K562 (cell line): Measurements from ENCODE around the gene ATXN7L1. TPM values are rescaled to one million over a fixed set of nuclear protein-coding genes. Genes with fewer than 3 reads are reported as not detected.

ENCODE experiments used
- ATAC-seq: fragments of 200-7000 bp; cut with Tn5 transposase; 3 replicates; pipeline ENCODE4 v1.9.1; 2020; ENCODE audit warnings: moderate library complexity
- BruUV-seq: library from RNA; stranded (reverse); fragments of 400-500 nt; replicated peaks from 2 replicates; lab custom pipeline; 2021; lab: Mats Ljungman, UMichigan
- CTCF ChIA-PET: fragments of 300-600 bp; formaldehyde crosslinking; extraction: SDS; loops from one replicate; lab custom pipeline; 2021; ENCODE audit warnings: low intra/inter-chr PET ratio; lab: Yijun Ruan, JAX
- POLR2A ChIA-PET: fragments of 300-600, 350-650 bp; sonication (Branson Sonifier 250); formaldehyde crosslinking; extraction: SDS; loops from one replicate; lab custom pipeline; 2021; ENCODE audit warnings: antibody characterized with exemption, inconsistent platforms; lab: Yijun Ruan, JAX
- DNase-seq, 4 experiments: peaks; one replicate each; pipeline versions ENCODE4 v3.0.0 to v3.0.0-alpha.2; 2011 to 2018; ENCODE audit warnings: low spot score in 3 of 4, mixed read lengths in 3 of 4; ENCODE audit errors: extremely low read depth in 1 of 4
- FAIRE-seq: peaks from 2 replicates; lab custom pipeline; 2011; peaks lifted over from hg19 to GRCh38; lab: Jason Lieb, UNC
- H2AFZ ChIP-seq: 2 replicates; pipeline ENCODE4 v1.6.0; 2011; ENCODE audit warnings: low read depth, low read length, control low read depth, inconsistent platforms
- H3K27ac ChIP-seq: fragments of 200-600 bp; 3 replicates; pipeline ENCODE4 v1.8.0; 2011; ENCODE audit warnings: low read depth, mild to moderate bottlenecking, control low read depth, inconsistent platforms, low read length, moderate library complexity, mixed read lengths; ENCODE audit errors: extremely low read depth
- H3K27me3 ChIP-seq, 2 experiments: fragments of 300-600 bp in 1 of 2; 2 replicates in 1 of 2; 3 replicates in 1 of 2; pipeline versions ENCODE4 v1.6.0 to v1.8.0; 2011; ENCODE audit warnings: inconsistent platforms in 2 of 2, low read length in 2 of 2, mild to moderate bottlenecking in 1 of 2, mixed read lengths in 1 of 2, moderate library complexity in 1 of 2; ENCODE audit not compliant: control insufficient read depth in 2 of 2, insufficient read depth in 2 of 2
- H3K36me3 ChIP-seq: fragments of 300-600 bp; 3 replicates; pipeline ENCODE4 v1.8.0; 2011; ENCODE audit warnings: mild to moderate bottlenecking, low read length, inconsistent platforms; ENCODE audit not compliant: control insufficient read depth, insufficient read depth
- H3K4me1 ChIP-seq, 2 experiments: fragments of 200-600 bp in 1 of 2; replicated peaks in 1 of 2; 2 replicates in 1 of 2; 3 replicates in 1 of 2; pipeline versions ENCODE4 v1.5.1 to v1.8.0; 2011; ENCODE audit warnings: inconsistent platforms in 2 of 2, low read length in 2 of 2, mild to moderate bottlenecking in 1 of 2, mixed read lengths in 1 of 2, moderate library complexity in 1 of 2; ENCODE audit not compliant: control insufficient read depth in 2 of 2, insufficient read depth in 2 of 2
- H3K4me2 ChIP-seq: 2 replicates; pipeline ENCODE4 v1.6.1; 2011; ENCODE audit warnings: low read length, control low read depth, inconsistent platforms, mixed read lengths; ENCODE audit not compliant: insufficient read depth
- H3K4me3 ChIP-seq: fragments of 200-600 bp; sonication (generic), shearing (Covaris generic); 2 replicates; pipeline ENCODE4 v1.5.1; 2016; ENCODE audit warnings: control low read depth, inconsistent platforms
- H3K79me2 ChIP-seq: fragments of 200-600 bp; 3 replicates; pipeline ENCODE4 v1.8.0; 2011; ENCODE audit warnings: low read length, inconsistent platforms; ENCODE audit not compliant: control insufficient read depth, insufficient read depth
- H3K9ac ChIP-seq, 2 experiments: 2 replicates each; pipeline versions ENCODE4 v1.6.0 to v1.6.1; 2011; ENCODE audit warnings: low read depth in 2 of 2, low read length in 2 of 2, control low read depth in 1 of 2, inconsistent platforms in 1 of 2, mild to moderate bottlenecking in 1 of 2, mixed read lengths in 1 of 2; ENCODE audit not compliant: insufficient read depth in 1 of 2
- H3K9me1 ChIP-seq: one replicate; pipeline ENCODE4 v1.6.0; 2011; ENCODE audit warnings: inconsistent platforms, mild to moderate bottlenecking, low read length, moderate library complexity; ENCODE audit not compliant: control insufficient read depth, insufficient read depth
- H3K9me3 ChIP-seq: replicated peaks from 2 replicates; pipeline ENCODE4 v1.5.1; 2011; ENCODE audit warnings: low read depth, low read length, inconsistent platforms; ENCODE audit not compliant: control insufficient read depth, insufficient read depth
- H4K20me1 ChIP-seq: replicated peaks from 2 replicates; pipeline ENCODE4 v1.6.1; 2011; ENCODE audit warnings: low read length, inconsistent platforms, mixed read lengths; ENCODE audit not compliant: control insufficient read depth, insufficient read depth
- BACH1 ChIP-seq: fragments of 200-800 bp; sonication (Bioruptor generic); IDR thresholded peaks from 2 replicates; pipeline ENCODE4 v1.6.1; 2016; ENCODE audit warnings: missing genetic modification characterization, missing compliant biosample characterization
- CAMTA2 ChIP-seq: fragments of 250-450 bp; sonication (Bioruptor Pico); conservative IDR thresholded peaks from 2 replicates; pipeline ENCODE4 v1.5.1; 2022
- CGGBP1 ChIP-seq: fragments of 250-450 bp; sonication (Bioruptor Pico); IDR thresholded peaks from 2 replicates; pipeline ENCODE4 v1.9.0; 2021; ENCODE audit warnings: mild to moderate bottlenecking
- E2F3 ChIP-seq: fragments of 250-450 bp; sonication (Bioruptor Pico); IDR thresholded peaks from 2 replicates; pipeline ENCODE4 v1.4.0; 2020; ENCODE audit warnings: mild to moderate bottlenecking
- E4F1 ChIP-seq: fragments of 250-450 bp; sonication (Bioruptor Pico); IDR thresholded peaks from 2 replicates; pipeline ENCODE4 v1.5.0; 2021; ENCODE audit warnings: mild to moderate bottlenecking, borderline replicate concordance
- KLF16 ChIP-seq: IDR thresholded peaks from 2 replicates; pipeline ENCODE4 v1.6.1; 2016; ENCODE audit warnings: antibody characterized with exemption
- MCM7 ChIP-seq, 2 experiments: fragments of 450-650 bp; IDR thresholded peaks; 2 replicates each; pipeline ENCODE4 v1.6.1; 2016 to 2018
- NFATC3 ChIP-seq: fragments of 450-650 bp; IDR thresholded peaks from 2 replicates; pipeline ENCODE4 v1.6.1; 2017; ENCODE audit warnings: mild to moderate bottlenecking
- PHF21A ChIP-seq: fragments of 450-650 bp; IDR thresholded peaks from 2 replicates; pipeline ENCODE4 v1.6.1; 2017; ENCODE audit warnings: low read depth, borderline replicate concordance
- RBM22 ChIP-seq: fragments of 200-400 bp; formaldehyde crosslinking; IDR thresholded peaks from 2 replicates; pipeline ENCODE4 v1.6.1; 2018; ENCODE audit warnings: low read length, low read depth; ENCODE audit not compliant: poor library complexity, severe bottlenecking
- SMC3 ChIP-seq: conservative IDR thresholded peaks from 2 replicates; pipeline ENCODE4 v1.6.1; 2011; ENCODE audit warnings: low read depth, low read length, improper control_type of control experiment; ENCODE audit not compliant: insufficient read depth
- TAF9B ChIP-seq: fragments of 450-650 bp; IDR thresholded peaks from 2 replicates; pipeline ENCODE4 v1.6.1; 2018; ENCODE audit warnings: mild to moderate bottlenecking; ENCODE audit not compliant: partially characterized antibody
- ZC3H4 ChIP-seq: sonication (generic); formaldehyde crosslinking; IDR thresholded peaks from 2 replicates; pipeline ENCODE4 v1.9.0; 2021; ENCODE audit warnings: missing genetic modification reagents, borderline replicate concordance
- ZNF551 ChIP-seq: fragments of 250-450 bp; sonication (Bioruptor Pico); IDR thresholded peaks from 2 replicates; pipeline ENCODE4 v1.5.0; 2021; ENCODE audit warnings: mild to moderate bottlenecking, moderate library complexity
- ZNF561 ChIP-seq: fragments of 450-650 bp; formaldehyde crosslinking; conservative IDR thresholded peaks from 2 replicates; pipeline ENCODE4 v1.4.0; 2020; ENCODE audit warnings: mild to moderate bottlenecking, moderate library complexity
- ZNF589 ChIP-seq: fragments of 200-800 bp; sonication (Bioruptor generic); IDR thresholded peaks from 2 replicates; pipeline ENCODE4 v1.6.1; 2016; ENCODE audit warnings: low read depth, missing genetic modification characterization, missing compliant biosample characterization
- WGBS: fragments of 100-300 bp; shearing (Covaris generic); methylation state at CpG from one replicate; pipeline ENCODE4 v1.1.6; 2016; ENCODE audit warnings: low coverage, mixed read lengths; ENCODE audit not compliant: insufficient coverage; ENCODE audit errors: missing lambda C conversion rate; 5-methylcytosine and 5-hydroxymethylcytosine counted together
- in situ Hi-C: fragments of 300-500 bp; cut with MboI; formaldehyde crosslinking; loops from 4 replicates; pipeline ENCODE4 v1.15.0; 2018; ENCODE audit warnings: inconsistent platforms, mixed read lengths
- intact Hi-C: fragments of 100-400 bp; cut with micrococcal nuclease; formaldehyde crosslinking; loops from 2 replicates; pipeline ENCODE4 v1.14.2; 2022
- polyA plus RNA-seq, 8 experiments: library from polyadenylated mRNA; depleted of rRNA in 4 of 8; stranded (reverse) in 5 of 8; unstranded in 3 of 8; fragments of >200 nt; fragmentation: Nextera tagmentation in 2 of 8; fragmentation: Illumina TruSeq in 1 of 8; extraction: Ambion mirVana in 2 of 8; extraction: Trizol in 1 of 8; gene quantifications; 2 replicates each; pipeline versions ENCODE4 v1.2.1 to v1.2.3, GENCODE V29; 2011 to 2014; ENCODE audit warnings: inconsistent platforms in 1 of 8, missing spikeins in 1 of 8
- total RNA-seq, 7 experiments: library from RNA; depleted of rRNA in 6 of 7; stranded (reverse); fragments of >200 nt in 6 of 7; fragmentation: Illumina TruSeq in 2 of 7; extraction: Trizol in 2 of 7; gene quantifications; 2 replicates each; pipeline versions ENCODE4 v1.2.1 to v1.2.3, GENCODE V29; 2011 to 2021; ENCODE audit warnings: low replicate concordance in 1 of 7

The ATXN7L1 gene
- total and polyA plus RNA-seq, 9 of the 15 experiments (the other 6 are each of a cell fraction or from before 2014, with no cell fraction given): 6.6 to 13.7 (median 10.7) TPM

GRCh38 chr7:105693576-105693975 is 182.8 kb downstream of the ATXN7L1 start:
- Histone ChIP-seq H3K9me3 (no peaks in the 10 kb centered on the region), H3K9me1 (no peaks in the 10 kb centered on the region), H3K36me3 (no peaks in the 10 kb centered on the region), H3K4me2 (no peak overlapping the region), H3K27me3 (peaks cover 46 to 66% of the 10 kb centered on the region in 2 experiments), H2AFZ (no peak overlapping the region), H3K27ac (no peak overlapping the region), H3K9ac (no peak overlapping the region), H3K4me1 (peaks cover 0 to 4% of the 10 kb centered on the region in 2 experiments; a peak in 2 of 5 replicates), H3K79me2 (no peaks in the 10 kb centered on the region), H4K20me1 (peaks cover 3% of the 10 kb centered on the region; the same call in 1 of the 2 replicates), H3K4me3 (no peak overlapping the region)
- intact Hi-C loops (no loop called here), in situ Hi-C loops (no loop called here)
- BruUV-seq: no TSS peak
- ATAC-seq: no peak
- no peak for DNase-seq
- TF ChIP-seq PHF21A: no peak
- no peak for TF ChIP-seq E2F3 (CRISPR knock-in tag)
- no peak for TF ChIP-seq ZNF589 (CRISPR knock-in tag)
- no peak for TF ChIP-seq CGGBP1 (CRISPR knock-in tag)
- TF ChIP-seq KLF16: no peak
- TF ChIP-seq ZNF561 (CRISPR knock-in tag): no peak
- no peak for TF ChIP-seq ZNF551 (CRISPR knock-in tag)
- TF ChIP-seq BACH1 (tag): no peak
- TF ChIP-seq SMC3: no peak
- no peak for TF ChIP-seq CAMTA2
- TF ChIP-seq ZC3H4 (CRISPR knock-in tag): no peak
- TF ChIP-seq RBM22: no peak
- TF ChIP-seq NFATC3: no peak
- TF ChIP-seq TAF9B: no peak
- no peak for TF ChIP-seq E4F1 (CRISPR knock-in tag)
- no peak for TF ChIP-seq MCM7 (IDR thresholded peaks at IDR 0.05)
- WGBS: 12% methylated on average over 3 of the region's 3 CpGs
- POLR2A ChIA-PET: no interaction called here
- CTCF ChIA-PET: no interaction called here
- FAIRE-seq: no peak
